Sigmoid colon (tissue), 4 donors: ENCODE measurements around the gene NUFIP2.

Source experiments
- EP300 ChIP-seq, 4 donors: sonication (generic); formaldehyde crosslinking; IDR thresholded peaks; one replicate each; pipeline ENCODE4 v1.6.1; 2017; ENCODE audit warnings: antibody characterized with exemption in 4 of 4
- POLR2A ChIP-seq, 2 donors: fragments of 450-650 bp; IDR thresholded peaks; one replicate each; pipeline ENCODE4 v1.6.1; 2016; ENCODE audit warnings: antibody characterized with exemption in 2 of 2, mild to moderate bottlenecking in 2 of 2, moderate library complexity in 2 of 2
- POLR2AphosphoS5 ChIP-seq, 4 donors: sonication (generic); formaldehyde crosslinking; IDR thresholded peaks; one replicate each; pipeline ENCODE4 v1.6.1; 2017; ENCODE audit warnings: antibody characterized with exemption in 4 of 4
- TF ChIP-seq, protein P1 (sequence below), 4 experiments: fragments of 450-650 bp in 3 of 4; fragments of 200-600 bp in 1 of 4; IDR thresholded peaks; one replicate each; pipeline ENCODE4 v1.5.1; 2016 to 2019; ENCODE audit warnings: antibody characterized with exemption in 4 of 4, mild to moderate bottlenecking in 3 of 4, moderate library complexity in 2 of 4

DNA sequence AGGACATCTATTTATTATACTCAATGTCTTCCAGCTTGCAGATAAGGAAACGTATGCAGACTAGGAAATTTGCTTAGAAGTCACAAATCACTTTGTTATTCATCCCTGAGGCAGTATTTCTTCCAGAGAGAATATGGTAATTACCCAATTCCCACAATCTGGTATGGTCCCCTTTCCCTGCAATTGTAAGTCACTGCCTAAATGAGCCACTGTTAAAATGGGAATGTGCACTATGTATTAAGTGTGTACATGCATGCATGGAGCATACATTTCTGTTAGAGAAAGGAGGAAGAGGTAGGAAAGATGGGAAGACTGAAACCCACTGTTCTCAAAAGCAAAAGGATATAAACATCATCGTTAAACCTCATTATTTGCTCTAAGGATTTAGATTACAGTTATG, 10.0 kb downstream of the NUFIP2 start:
- TF ChIP-seq, protein P1, sequence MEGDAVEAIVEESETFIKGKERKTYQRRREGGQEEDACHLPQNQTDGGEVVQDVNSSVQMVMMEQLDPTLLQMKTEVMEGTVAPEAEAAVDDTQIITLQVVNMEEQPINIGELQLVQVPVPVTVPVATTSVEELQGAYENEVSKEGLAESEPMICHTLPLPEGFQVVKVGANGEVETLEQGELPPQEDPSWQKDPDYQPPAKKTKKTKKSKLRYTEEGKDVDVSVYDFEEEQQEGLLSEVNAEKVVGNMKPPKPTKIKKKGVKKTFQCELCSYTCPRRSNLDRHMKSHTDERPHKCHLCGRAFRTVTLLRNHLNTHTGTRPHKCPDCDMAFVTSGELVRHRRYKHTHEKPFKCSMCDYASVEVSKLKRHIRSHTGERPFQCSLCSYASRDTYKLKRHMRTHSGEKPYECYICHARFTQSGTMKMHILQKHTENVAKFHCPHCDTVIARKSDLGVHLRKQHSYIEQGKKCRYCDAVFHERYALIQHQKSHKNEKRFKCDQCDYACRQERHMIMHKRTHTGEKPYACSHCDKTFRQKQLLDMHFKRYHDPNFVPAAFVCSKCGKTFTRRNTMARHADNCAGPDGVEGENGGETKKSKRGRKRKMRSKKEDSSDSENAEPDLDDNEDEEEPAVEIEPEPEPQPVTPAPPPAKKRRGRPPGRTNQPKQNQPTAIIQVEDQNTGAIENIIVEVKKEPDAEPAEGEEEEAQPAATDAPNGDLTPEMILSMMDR (IDR thresholded peaks at IDR 0.05), result no peak
- TF ChIP-seq POLR2A (IDR thresholded peaks at IDR 0.05), result no peak
- TF ChIP-seq POLR2AphosphoS5 (IDR thresholded peaks at IDR 0.05), result no peak
- TF ChIP-seq EP300 (IDR thresholded peaks at IDR 0.05), result no peak
